Effector memory CD4-positive, alpha-beta T cell (primary cell): ENCODE measurements around the gene WDR17.

Source experiments
- DNase-seq, 3 donors: peaks; one replicate each; pipeline ENCODE4 v3.0.0-alpha.2; 2020
- H3K27ac ChIP-seq: 2 replicates; pipeline ENCODE4 v1.7.0; 2013; ENCODE audit warnings: mild to moderate bottlenecking, low read length, moderate library complexity; ENCODE audit not compliant: insufficient read depth, poor library complexity, severe bottlenecking
- H3K27me3 ChIP-seq: replicated peaks from 2 replicates; pipeline ENCODE4 v1.7.0; 2013; ENCODE audit warnings: mild to moderate bottlenecking, low read length; ENCODE audit not compliant: insufficient read depth, control insufficient read depth, poor library complexity, severe bottlenecking
- H3K36me3 ChIP-seq: 2 replicates; pipeline ENCODE4 v1.7.0; 2013; ENCODE audit warnings: mild to moderate bottlenecking, low read length, moderate library complexity; ENCODE audit not compliant: control insufficient read depth, insufficient read depth
- H3K4me1 ChIP-seq: 2 replicates; pipeline ENCODE4 v1.7.0; 2013; ENCODE audit warnings: low read length, mild to moderate bottlenecking; ENCODE audit not compliant: control insufficient read depth, insufficient read depth, poor library complexity, severe bottlenecking
- H3K4me3 ChIP-seq: 2 replicates; pipeline ENCODE4 v1.7.0; 2013; ENCODE audit warnings: low read length, low read depth, mild to moderate bottlenecking; ENCODE audit not compliant: insufficient read depth, poor library complexity, severe bottlenecking
- H3K9me3 ChIP-seq: 2 replicates; pipeline ENCODE4 v1.7.0; 2013; ENCODE audit warnings: mild to moderate bottlenecking, low read length, moderate library complexity; ENCODE audit not compliant: control insufficient read depth

The WDR17 gene

DNA sequence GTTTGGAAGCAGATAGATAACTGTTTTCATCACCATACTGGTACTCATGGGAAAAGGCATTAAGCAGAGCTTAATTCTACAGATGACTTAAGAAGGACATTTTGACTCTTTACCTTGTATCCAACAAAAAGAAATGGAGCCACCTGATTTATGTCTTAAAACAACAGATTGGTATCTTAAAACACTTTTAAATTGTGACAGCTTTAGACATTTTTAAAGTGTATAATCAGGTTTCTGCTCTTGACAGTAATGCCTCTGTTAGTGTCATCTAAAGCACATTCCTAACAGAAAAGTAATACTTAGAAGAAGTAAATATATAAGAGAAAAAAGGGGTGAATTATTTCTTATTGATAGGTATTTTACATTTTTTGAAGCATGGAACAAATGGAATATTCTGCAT lies 73.9 kb downstream of the WDR17 start:
- no peaks in the 10 kb centered on the region for H3K4me1 ChIP-seq
- no peak for DNase-seq
- H3K36me3 ChIP-seq: no peaks in the 10 kb centered on the region
- no peaks in the 10 kb centered on the region for H3K9me3 ChIP-seq
- H3K4me3 ChIP-seq: no peak overlapping the region
- H3K27ac ChIP-seq: no peak overlapping the region
- peaks cover 5% of the 10 kb centered on the region for H3K27me3 ChIP-seq

DNA sequence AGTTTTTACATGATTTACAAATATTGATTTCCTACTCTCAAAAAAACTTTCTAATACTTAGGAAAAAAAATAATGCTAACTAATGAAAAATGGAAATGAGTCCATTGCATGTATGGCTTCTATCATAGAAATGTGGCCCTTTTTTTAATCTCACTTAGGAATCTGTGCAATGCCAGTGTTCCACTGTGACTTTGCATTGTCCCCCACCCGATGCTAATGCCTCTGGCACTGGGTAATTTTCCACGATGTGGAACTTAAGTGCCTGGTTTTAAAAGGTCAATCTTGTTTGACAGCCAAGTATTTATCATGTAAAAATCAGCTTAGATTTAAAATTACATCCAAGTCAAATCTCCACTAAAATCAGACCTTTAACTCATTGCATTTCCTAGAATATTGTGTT lies 76.6 kb downstream of the WDR17 start:
- peaks cover 5% of the 10 kb centered on the region for H3K27me3 ChIP-seq

DNA sequence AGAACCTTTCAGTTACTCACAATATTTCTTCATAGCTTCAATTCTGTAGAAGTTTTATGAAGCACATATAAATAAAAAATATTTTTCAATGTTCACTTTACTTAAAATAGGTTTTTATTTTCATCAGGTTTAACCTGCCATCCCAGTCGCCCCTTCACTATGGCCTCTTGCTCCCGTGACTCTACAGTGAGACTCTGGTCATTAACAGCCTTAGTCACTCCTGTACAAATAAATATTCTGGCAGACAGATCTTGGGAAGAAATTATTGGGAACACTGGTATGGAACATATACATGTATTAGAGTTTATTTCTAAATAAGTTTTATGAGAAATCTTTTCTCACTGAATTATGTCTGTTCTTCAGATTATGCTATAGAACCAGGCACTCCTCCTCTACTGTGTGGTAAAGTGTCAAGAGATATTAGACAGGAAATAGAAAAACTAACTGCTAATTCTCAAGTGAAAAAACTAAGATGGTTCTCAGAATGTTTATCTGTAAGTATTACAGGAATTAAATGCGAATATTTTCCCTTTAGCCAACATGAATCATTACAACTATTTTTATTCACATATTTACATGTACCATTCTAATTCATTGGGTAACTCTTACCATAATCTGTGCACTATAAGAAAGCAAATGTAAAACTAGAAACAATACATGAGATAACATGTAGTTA lies 84.2 kb downstream of the WDR17 start:
- H3K4me3 ChIP-seq: no peak overlapping the region
- no peak for DNase-seq
- H3K27me3 ChIP-seq: no peaks in the 10 kb centered on the region
- no peaks in the 10 kb centered on the region for H3K9me3 ChIP-seq
- H3K4me1 ChIP-seq: no peaks in the 10 kb centered on the region
- no peak overlapping the region for H3K27ac ChIP-seq
- H3K36me3 ChIP-seq: no peaks in the 10 kb centered on the region

More for the DNA sequence above, 76.6 kb downstream of the WDR17 start:
- Histone ChIP-seq H3K36me3 (no peaks in the 10 kb centered on the region), H3K4me1 (no peaks in the 10 kb centered on the region), H3K4me3 (no peak overlapping the region), H3K27ac (no peak overlapping the region), H3K9me3 (no peaks in the 10 kb centered on the region)
- DNase-seq: no peak

DNA sequence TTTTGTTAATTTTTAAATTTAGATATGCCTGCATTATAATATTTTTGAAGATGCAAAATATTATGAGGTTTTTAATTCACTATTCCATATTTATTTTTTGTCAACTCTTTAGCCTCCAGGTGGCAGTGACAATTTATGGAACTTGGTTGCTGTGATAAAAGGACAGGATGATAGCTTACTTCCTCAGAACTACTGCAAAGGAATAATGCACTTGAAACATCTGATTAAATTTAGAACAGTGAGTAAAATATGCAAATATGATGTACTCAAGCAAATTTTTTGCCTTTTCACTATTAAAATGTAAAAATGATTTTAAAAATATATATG lies 84.7 kb downstream of the WDR17 start:
- H3K36me3 ChIP-seq: no peaks in the 10 kb centered on the region
- H3K4me1 ChIP-seq: no peaks in the 10 kb centered on the region
- no peaks in the 10 kb centered on the region for H3K27me3 ChIP-seq
- no peaks in the 10 kb centered on the region for H3K9me3 ChIP-seq
- DNase-seq: no peak
- H3K4me3 ChIP-seq: no peak overlapping the region
- no peak overlapping the region for H3K27ac ChIP-seq

DNA sequence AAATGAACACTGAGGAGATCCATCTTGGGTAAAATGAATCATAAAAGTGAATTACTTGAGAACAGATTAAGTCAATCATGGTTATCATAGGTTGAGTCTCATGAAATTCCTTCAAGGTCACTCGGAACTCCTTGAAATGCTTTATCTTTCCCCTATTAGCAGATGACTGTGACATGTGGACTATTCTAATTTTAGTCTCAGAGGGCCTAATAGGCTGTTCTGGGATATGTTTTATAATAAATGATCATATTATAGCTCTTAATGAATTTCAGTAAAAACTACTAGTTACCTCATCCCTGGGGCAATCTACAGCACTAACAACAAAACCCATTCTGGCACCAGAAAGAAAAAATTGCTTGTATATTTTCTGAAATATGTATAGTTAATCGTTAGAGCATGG lies 85.1 kb downstream of the WDR17 start:
- Histone ChIP-seq H3K36me3 (no peaks in the 10 kb centered on the region), H3K27ac (no peak overlapping the region), H3K4me1 (no peaks in the 10 kb centered on the region), H3K9me3 (no peaks in the 10 kb centered on the region), H3K27me3 (no peaks in the 10 kb centered on the region), H3K4me3 (no peak overlapping the region)
- DNase-seq: no peak

DNA sequence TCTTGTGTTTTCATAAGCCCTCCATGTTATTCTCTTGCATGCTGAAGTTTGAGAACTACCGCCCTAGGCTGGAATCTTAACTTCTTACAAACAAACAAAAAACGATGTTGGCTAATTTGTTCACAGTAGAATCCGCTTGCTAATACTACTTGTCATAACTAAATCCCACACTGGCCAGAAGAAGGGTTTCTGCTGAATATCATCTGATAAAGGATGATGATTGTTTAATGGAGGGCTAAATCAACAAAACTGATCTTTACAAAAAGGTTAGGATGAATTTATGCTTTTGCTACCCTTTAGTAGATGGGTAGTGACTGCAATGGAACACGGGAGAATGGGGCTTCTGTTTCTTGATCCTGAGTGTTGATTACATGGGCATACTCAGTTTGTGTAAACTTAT lies 87.5 kb downstream of the WDR17 start:
- Histone ChIP-seq H3K27ac (no peak overlapping the region), H3K4me1 (no peaks in the 10 kb centered on the region), H3K9me3 (no peaks in the 10 kb centered on the region), H3K27me3 (no peaks in the 10 kb centered on the region), H3K36me3 (no peaks in the 10 kb centered on the region), H3K4me3 (no peak overlapping the region)
- no peak for DNase-seq

DNA sequence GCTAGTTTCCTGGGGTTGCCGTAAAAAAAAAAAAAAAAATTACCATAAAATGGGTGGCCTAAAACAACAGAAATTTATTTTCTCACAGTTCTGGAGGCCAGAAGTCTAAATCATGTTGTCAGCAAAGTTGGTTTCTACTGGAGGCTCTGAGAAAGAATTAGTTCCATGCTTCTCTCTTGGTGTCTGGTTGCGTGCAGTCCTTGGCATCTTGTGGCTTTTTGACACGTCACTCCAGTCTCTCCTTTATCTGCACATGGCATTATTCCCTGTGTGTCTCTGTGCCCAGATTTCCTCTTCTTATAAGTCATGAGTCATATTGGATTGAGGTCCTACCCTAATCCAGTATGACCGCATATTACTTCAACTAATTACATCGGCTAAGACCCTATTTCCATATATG lies 91.0 kb downstream of the WDR17 start:
- Histone ChIP-seq H3K9me3 (no peaks in the 10 kb centered on the region), H3K4me1 (no peaks in the 10 kb centered on the region), H3K4me3 (no peak overlapping the region), H3K27ac (no peak overlapping the region), H3K27me3 (no peaks in the 10 kb centered on the region), H3K36me3 (no peaks in the 10 kb centered on the region)
- no peak for DNase-seq

DNA sequence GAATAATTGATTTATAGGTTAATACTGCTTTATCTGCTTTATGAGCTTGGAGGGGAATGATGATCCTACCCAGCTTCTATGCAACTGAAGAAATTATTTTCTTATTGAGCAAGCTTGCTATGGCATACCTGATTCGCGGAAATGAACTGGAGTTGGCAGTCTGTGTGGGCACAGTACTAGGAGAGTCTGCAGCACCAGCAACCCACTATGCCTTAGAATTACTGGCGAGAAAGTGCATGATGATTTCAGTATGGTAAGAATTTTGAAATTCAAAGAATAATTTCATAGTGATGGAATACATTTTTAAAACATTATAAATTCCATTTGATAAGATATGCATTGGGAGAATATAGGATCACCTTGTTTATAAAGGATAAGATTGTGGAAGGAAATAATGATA lies 97.4 kb downstream of the WDR17 start:
- H3K4me3 ChIP-seq: no peak overlapping the region
- no peaks in the 10 kb centered on the region for H3K27me3 ChIP-seq
- H3K4me1 ChIP-seq: no peaks in the 10 kb centered on the region
- H3K27ac ChIP-seq: no peak overlapping the region
- no peaks in the 10 kb centered on the region for H3K9me3 ChIP-seq
- H3K36me3 ChIP-seq: no peaks in the 10 kb centered on the region
- DNase-seq: no peak

DNA sequence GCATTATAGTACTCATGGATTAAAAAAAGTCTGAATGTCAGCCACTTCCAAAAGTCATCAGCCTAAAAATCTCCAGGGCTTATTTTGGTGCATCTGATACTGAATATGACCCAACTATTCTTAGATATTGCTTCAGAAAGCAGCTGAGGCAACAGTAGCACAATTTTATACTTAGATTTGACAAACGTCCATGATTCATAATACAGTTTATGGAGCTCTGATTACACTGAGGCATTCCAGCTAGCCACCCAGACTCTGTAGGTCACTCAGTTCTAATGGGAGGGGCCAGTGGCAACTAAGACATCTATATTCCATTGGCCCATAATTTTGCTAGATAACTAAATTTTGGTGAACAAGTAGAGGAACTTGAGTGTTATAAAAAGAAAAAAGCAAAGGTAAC lies 119.4 kb downstream of the WDR17 start:
- no peak overlapping the region for H3K27ac ChIP-seq
- H3K4me3 ChIP-seq: no peak overlapping the region
- H3K4me1 ChIP-seq: no peaks in the 10 kb centered on the region
- no peaks in the 10 kb centered on the region for H3K36me3 ChIP-seq
- no peaks in the 10 kb centered on the region for H3K9me3 ChIP-seq
- no peak for DNase-seq
- no peaks in the 10 kb centered on the region for H3K27me3 ChIP-seq

DNA sequence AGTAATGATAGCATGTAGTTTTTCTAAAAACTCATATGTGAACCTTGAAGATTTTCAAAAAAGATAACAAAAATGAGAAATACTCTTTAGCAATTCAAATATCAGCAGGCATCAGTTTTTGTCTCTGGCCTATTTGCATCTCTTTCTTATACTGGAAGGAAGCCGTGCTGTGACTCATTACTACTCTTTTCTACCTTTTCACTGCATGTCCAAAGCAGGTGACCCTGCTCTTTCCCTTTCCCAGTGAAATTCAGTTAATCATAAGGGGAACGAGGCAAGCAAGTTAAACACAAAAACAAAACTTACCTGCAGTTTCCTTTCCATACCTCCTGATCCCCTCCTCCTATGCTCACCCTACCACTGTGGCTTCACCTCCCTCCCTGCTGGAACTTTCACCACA lies 120.4 kb downstream of the WDR17 start:
- Histone ChIP-seq H3K27me3 (no peaks in the 10 kb centered on the region), H3K27ac (no peak overlapping the region), H3K4me3 (no peak overlapping the region), H3K4me1 (no peaks in the 10 kb centered on the region), H3K9me3 (no peaks in the 10 kb centered on the region), H3K36me3 (no peaks in the 10 kb centered on the region)
- DNase-seq: no peak
